HEK293 (cell line): ENCODE data around the gene XIAP.
A peak's percentile ranks its signal among the peaks of the same experiment; 100 is the strongest.

Experiments
- ATF2 ChIP-seq: fragments of 450-650 bp; formaldehyde crosslinking; IDR thresholded peaks from 2 replicates; pipeline ENCODE4 v1.5.1; 2016; ENCODE audit warnings: missing biosample characterization, missing genetic modification characterization, low read depth
- EGR2 ChIP-seq: fragments of 450-650 bp; formaldehyde crosslinking; IDR thresholded peaks from 2 replicates; pipeline ENCODE4 v1.5.1; 2016; ENCODE audit warnings: low read depth, missing biosample characterization, missing genetic modification characterization
- GLI4 ChIP-seq: fragments of 450-650 bp; formaldehyde crosslinking; IDR thresholded peaks from 2 replicates; pipeline ENCODE4 v1.5.1; 2016; ENCODE audit warnings: missing biosample characterization, missing genetic modification characterization
- KLF16 ChIP-seq: fragments of 450-650 bp; formaldehyde crosslinking; IDR thresholded peaks from 2 replicates; pipeline ENCODE4 v1.5.1; 2017; ENCODE audit warnings: missing biosample characterization, missing genetic modification characterization
- KLF8 ChIP-seq: fragments of 450-650 bp; formaldehyde crosslinking; IDR thresholded peaks from 2 replicates; pipeline ENCODE4 v1.5.1; 2016; ENCODE audit warnings: missing biosample characterization, missing genetic modification characterization
- MZF1 ChIP-seq: fragments of 450-650 bp; formaldehyde crosslinking; IDR thresholded peaks from 2 replicates; pipeline ENCODE4 v1.5.1; 2017; ENCODE audit warnings: missing biosample characterization, missing genetic modification characterization, borderline replicate concordance
- SALL2 ChIP-seq: fragments of 450-650 bp; formaldehyde crosslinking; IDR thresholded peaks from 2 replicates; pipeline ENCODE4 v1.5.0; 2017; ENCODE audit warnings: missing biosample characterization, mild to moderate bottlenecking, missing genetic modification characterization, borderline replicate concordance
- SCRT1 ChIP-seq: fragments of 450-650 bp; formaldehyde crosslinking; IDR thresholded peaks from 2 replicates; pipeline ENCODE4 v1.5.1; 2016; ENCODE audit warnings: missing biosample characterization, missing genetic modification characterization, borderline replicate concordance
- ZIC2 ChIP-seq: fragments of 450-650 bp; formaldehyde crosslinking; IDR thresholded peaks from 2 replicates; pipeline ENCODE4 v1.5.1; 2016; ENCODE audit warnings: missing biosample characterization, missing genetic modification characterization
- ZNF112 ChIP-seq: fragments of 450-650 bp; formaldehyde crosslinking; IDR thresholded peaks from 2 replicates; pipeline ENCODE4 v1.5.0; 2017; ENCODE audit warnings: missing biosample characterization, missing genetic modification characterization
- ZNF140 ChIP-seq: fragments of 450-650 bp; formaldehyde crosslinking; IDR thresholded peaks from 2 replicates; pipeline ENCODE4 v1.5.1; 2016; ENCODE audit warnings: missing biosample characterization, missing genetic modification characterization
- ZNF155 ChIP-seq: fragments of 450-650 bp; formaldehyde crosslinking; IDR thresholded peaks from 2 replicates; pipeline ENCODE4 v1.5.1; 2016; ENCODE audit warnings: missing biosample characterization, missing genetic modification characterization
- ZNF174 ChIP-seq: fragments of 450-650 bp; formaldehyde crosslinking; IDR thresholded peaks from 2 replicates; pipeline ENCODE4 v1.5.0; 2017; ENCODE audit warnings: missing biosample characterization, mild to moderate bottlenecking, missing genetic modification characterization
- ZNF211 ChIP-seq: fragments of 450-650 bp; formaldehyde crosslinking; IDR thresholded peaks from 2 replicates; pipeline ENCODE4 v1.5.1; 2016; ENCODE audit warnings: low read depth, missing biosample characterization, missing genetic modification characterization
- ZNF266 ChIP-seq: fragments of 450-650 bp; formaldehyde crosslinking; IDR thresholded peaks from 2 replicates; pipeline ENCODE4 v1.5.1; 2016; ENCODE audit warnings: missing biosample characterization, missing genetic modification characterization, low read depth
- ZNF280D ChIP-seq: fragments of 450-650 bp; formaldehyde crosslinking; IDR thresholded peaks from 2 replicates; pipeline ENCODE4 v1.5.1; 2016; ENCODE audit warnings: missing biosample characterization, missing genetic modification characterization
- ZNF391 ChIP-seq: fragments of 450-650 bp; formaldehyde crosslinking; IDR thresholded peaks from 2 replicates; pipeline ENCODE4 v1.5.1; 2016; ENCODE audit warnings: low read depth, missing biosample characterization, missing genetic modification characterization, borderline replicate concordance
- ZNF423 ChIP-seq: fragments of 450-650 bp; formaldehyde crosslinking; IDR thresholded peaks from 2 replicates; pipeline ENCODE4 v1.5.1; 2016; ENCODE audit warnings: missing biosample characterization, missing genetic modification characterization
- ZNF473 ChIP-seq: fragments of 450-650 bp; formaldehyde crosslinking; IDR thresholded peaks from 2 replicates; pipeline ENCODE4 v1.5.1; 2017; ENCODE audit warnings: missing biosample characterization, missing genetic modification characterization
- ZNF48 ChIP-seq: fragments of 450-650 bp; formaldehyde crosslinking; IDR thresholded peaks from 2 replicates; pipeline ENCODE4 v1.5.1; 2016; ENCODE audit warnings: missing biosample characterization, missing genetic modification characterization
- ZNF501 ChIP-seq: fragments of 450-650 bp; formaldehyde crosslinking; IDR thresholded peaks from 2 replicates; pipeline ENCODE4 v1.5.1; 2016; ENCODE audit warnings: missing biosample characterization, missing genetic modification characterization
- ZNF518A ChIP-seq: fragments of 450-650 bp; formaldehyde crosslinking; conservative IDR thresholded peaks from 2 replicates; pipeline ENCODE4 v1.5.1; 2016; ENCODE audit warnings: low read depth, missing biosample characterization, missing genetic modification characterization
- ZNF555 ChIP-seq: fragments of 450-650 bp; formaldehyde crosslinking; conservative IDR thresholded peaks from 2 replicates; pipeline ENCODE4 v1.5.1; 2017; ENCODE audit warnings: missing biosample characterization, mild to moderate bottlenecking, missing genetic modification characterization, inconsistent platforms
- ZNF561 ChIP-seq: fragments of 450-650 bp; IDR thresholded peaks from 2 replicates; pipeline ENCODE4 v1.5.1; 2018; ENCODE audit warnings: missing biosample characterization, missing genetic modification characterization, borderline replicate concordance
- ZNF580 ChIP-seq: fragments of 450-650 bp; formaldehyde crosslinking; IDR thresholded peaks from 2 replicates; pipeline ENCODE4 v1.5.1; 2016; ENCODE audit warnings: missing biosample characterization, missing genetic modification characterization
- ZNF585B ChIP-seq: fragments of 450-650 bp; formaldehyde crosslinking; IDR thresholded peaks from 2 replicates; pipeline ENCODE4 v1.5.1; 2016; ENCODE audit warnings: missing biosample characterization, missing genetic modification characterization
- ZNF623 ChIP-seq: fragments of 450-650 bp; formaldehyde crosslinking; IDR thresholded peaks from 2 replicates; pipeline ENCODE4 v1.5.1; 2016; ENCODE audit warnings: missing biosample characterization, missing genetic modification characterization
- ZNF677 ChIP-seq: fragments of 450-650 bp; IDR thresholded peaks from 2 replicates; pipeline ENCODE4 v1.5.0; 2018; ENCODE audit warnings: missing biosample characterization, mild to moderate bottlenecking, missing genetic modification characterization, moderate library complexity
- ZNF837 ChIP-seq: fragments of 450-650 bp; formaldehyde crosslinking; IDR thresholded peaks from 2 replicates; pipeline ENCODE4 v1.5.1; 2016; ENCODE audit warnings: missing biosample characterization, missing genetic modification characterization
- ZNF843 ChIP-seq: fragments of 450-650 bp; formaldehyde crosslinking; IDR thresholded peaks from 2 replicates; pipeline ENCODE4 v1.5.1; 2016; ENCODE audit warnings: missing biosample characterization, missing genetic modification characterization
- TF ChIP-seq, protein P1 (sequence below): IDR thresholded peaks from 2 replicates; pipeline ENCODE4 v1.6.1; 2011; ENCODE audit warnings: mild to moderate bottlenecking, low read depth, low read length, borderline replicate concordance

XIAP gene

DNA sequence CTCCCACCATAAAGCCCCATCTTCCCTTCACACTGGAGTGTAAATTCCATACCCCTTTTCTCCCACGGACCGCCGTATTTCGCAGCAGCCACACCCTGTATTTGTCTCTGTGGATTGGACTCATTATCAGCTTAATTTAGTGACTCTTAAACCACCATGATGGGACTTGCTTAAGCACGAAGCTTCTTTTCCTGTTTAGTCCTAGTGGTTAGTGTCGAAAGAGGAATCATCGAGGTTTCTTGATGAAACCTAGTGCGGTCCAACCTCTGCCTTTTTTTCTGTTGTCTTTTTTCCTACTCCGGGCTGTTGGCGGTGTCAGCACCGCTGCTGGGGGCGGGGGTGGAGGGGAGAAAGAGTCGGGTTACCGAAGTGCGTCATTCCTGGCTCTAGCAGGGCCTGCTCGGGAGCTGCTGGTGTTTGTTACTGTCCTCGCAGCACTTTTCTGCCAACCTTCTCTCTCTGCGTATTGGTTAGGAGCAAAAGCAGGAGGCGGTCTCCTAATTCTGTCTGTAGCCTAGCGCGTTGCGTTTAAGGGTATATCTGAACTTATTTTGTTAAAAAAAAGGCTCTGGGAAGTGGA, 103.0 kb downstream of the XIAP start (continued):
- no peak for TF ChIP-seq ZNF48 (tag by site-specific recombination)
- no peak for TF ChIP-seq ZNF623 (tag by site-specific recombination)
- peak; percentile 69 for TF ChIP-seq EGR2 (tag by site-specific recombination)
- TF ChIP-seq ZNF174 (tag by site-specific recombination), result no peak
- no peak for TF ChIP-seq ZNF280D (tag by site-specific recombination)
- TF ChIP-seq KLF16 (tag by site-specific recombination), result 0 out of 2 replicates have a peak, but pooled peaks have one; percentile 18
- TF ChIP-seq, protein P1, sequence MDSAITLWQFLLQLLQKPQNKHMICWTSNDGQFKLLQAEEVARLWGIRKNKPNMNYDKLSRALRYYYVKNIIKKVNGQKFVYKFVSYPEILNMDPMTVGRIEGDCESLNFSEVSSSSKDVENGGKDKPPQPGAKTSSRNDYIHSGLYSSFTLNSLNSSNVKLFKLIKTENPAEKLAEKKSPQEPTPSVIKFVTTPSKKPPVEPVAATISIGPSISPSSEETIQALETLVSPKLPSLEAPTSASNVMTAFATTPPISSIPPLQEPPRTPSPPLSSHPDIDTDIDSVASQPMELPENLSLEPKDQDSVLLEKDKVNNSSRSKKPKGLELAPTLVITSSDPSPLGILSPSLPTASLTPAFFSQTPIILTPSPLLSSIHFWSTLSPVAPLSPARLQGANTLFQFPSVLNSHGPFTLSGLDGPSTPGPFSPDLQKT, result no peak
- TF ChIP-seq ZNF473 (tag by site-specific recombination), result no peak
- no peak for TF ChIP-seq ZNF155
- TF ChIP-seq ZNF266, result no peak
- TF ChIP-seq KLF8 (tag by site-specific recombination), result peak; percentile 69
- TF ChIP-seq ZNF580, result no peak
- TF ChIP-seq MZF1 (tag by site-specific recombination), result no peak
- no peak for TF ChIP-seq ZNF112 (tag by site-specific recombination)
- TF ChIP-seq ZNF555 (tag by site-specific recombination), result no peak
- no peak for TF ChIP-seq ZNF423
- no peak for TF ChIP-seq ZNF518A (tag by site-specific recombination)
- no peak for TF ChIP-seq ZNF585B (tag by site-specific recombination)
- TF ChIP-seq SCRT1 (tag by site-specific recombination), result no peak
- TF ChIP-seq SALL2, result no peak
- no peak for TF ChIP-seq ZNF140
- no peak for TF ChIP-seq ZNF837 (tag by site-specific recombination)
- TF ChIP-seq ATF2 (tag by site-specific recombination), result peak; percentile 44; the same call in 1 of the 2 replicates
- TF ChIP-seq ZNF391 (tag by site-specific recombination), result no peak
- peak; percentile 31; the same call in 1 of the 2 replicates for TF ChIP-seq ZNF561 (tag by site-specific recombination)
- peak; percentile 46; the same call in 1 of the 2 replicates for TF ChIP-seq ZNF501 (tag by site-specific recombination)
- no peak; the same call in 1 of the 2 replicates for TF ChIP-seq ZNF843 (tag by site-specific recombination)
- no peak for TF ChIP-seq ZIC2 (tag by site-specific recombination)
- TF ChIP-seq GLI4 (tag by site-specific recombination), result no peak
- no peak for TF ChIP-seq ZNF677 (tag by site-specific recombination)
- TF ChIP-seq ZNF211 (tag by site-specific recombination), result no peak
